ENCODE measurements around the gene GPC5.

Gene GPC5

GRCh38 chr13:91572944-91573598 lies 174.7 kb downstream of the GPC5 start:
- no peak for DNase-seq (ENCODE audit: low read depth)
- H3K4me3 ChIP-seq (ENCODE audit: low read depth, low read length), result no peak overlapping the region

- no peak for DNase-seq (ENCODE audit: low read depth)
- H3K4me3 ChIP-seq (ENCODE audit: low read depth, low read length), result no peak overlapping the region
Observed at GRCh38 chr13:91574766-91575165, 176.3 kb downstream of the GPC5 start.

- H3K4me3 ChIP-seq (ENCODE audit: low read depth, low read length), result no peak overlapping the region
- no peak for DNase-seq (ENCODE audit: low read depth)
Observed at GRCh38 chr13:91576590-91576989, 178.2 kb downstream of the GPC5 start.

- no peak for DNase-seq (ENCODE audit: low read depth)
- H3K4me3 ChIP-seq (ENCODE audit: low read depth, low read length), result no peak overlapping the region
Observed at GRCh38 chr13:91579320-91579719, 180.9 kb downstream of the GPC5 start.

GRCh38 chr13:91580749-91581148 lies 182.3 kb downstream of the GPC5 start:
- DNase-seq (ENCODE audit: low read depth), result no peak
- no peak overlapping the region for H3K4me3 ChIP-seq (ENCODE audit: low read depth, low read length)

- DNase-seq (ENCODE audit: low read depth), result no peak
- H3K4me3 ChIP-seq (ENCODE audit: low read depth, low read length), result no peak overlapping the region
Observed at GRCh38 chr13:91586609-91587008, 188.2 kb downstream of the GPC5 start.

GRCh38 chr13:91588541-91588940 lies 190.1 kb downstream of the GPC5 start:
- no peak for DNase-seq (ENCODE audit: low read depth)
- H3K4me3 ChIP-seq (ENCODE audit: low read depth, low read length), result no peak overlapping the region

- DNase-seq (ENCODE audit: low read depth), result no peak
- H3K4me3 ChIP-seq (ENCODE audit: low read depth, low read length), result no peak overlapping the region
Observed at GRCh38 chr13:91592056-91593014, 193.9 kb downstream of the GPC5 start.

- DNase-seq (ENCODE audit: low read depth), result no peak
- no peak overlapping the region for H3K4me3 ChIP-seq (ENCODE audit: low read depth, low read length)
Observed at GRCh38 chr13:91593456-91593855, 195.0 kb downstream of the GPC5 start.

- H3K4me3 ChIP-seq (ENCODE audit: low read depth, low read length), result no peak overlapping the region
- no peak for DNase-seq (ENCODE audit: low read depth)
Observed at GRCh38 chr13:91594061-91594460, 195.6 kb downstream of the GPC5 start.

- H3K4me3 ChIP-seq (ENCODE audit: low read depth, low read length), result no peak overlapping the region
- no peak for DNase-seq (ENCODE audit: low read depth)
Observed at GRCh38 chr13:91595677-91596076, 197.3 kb downstream of the GPC5 start.

GRCh38 chr13:91596842-91597241 lies 198.4 kb downstream of the GPC5 start:
- no peak for DNase-seq (ENCODE audit: low read depth)
- no peak overlapping the region for H3K4me3 ChIP-seq (ENCODE audit: low read depth, low read length)

- H3K4me3 ChIP-seq (ENCODE audit: low read depth, low read length), result no peak overlapping the region
- no peak for DNase-seq (ENCODE audit: low read depth)
Observed at GRCh38 chr13:91598655-91599054, 200.2 kb downstream of the GPC5 start.

GRCh38 chr13:91601273-91601672 lies 202.9 kb downstream of the GPC5 start:
- H3K4me3 ChIP-seq (ENCODE audit: low read depth, low read length), result no peak overlapping the region
- no peak for DNase-seq (ENCODE audit: low read depth)

- DNase-seq (ENCODE audit: low read depth), result no peak
- no peak overlapping the region for H3K4me3 ChIP-seq (ENCODE audit: low read depth, low read length)
Observed at GRCh38 chr13:91601807-91602206, 203.4 kb downstream of the GPC5 start.

- H3K4me3 ChIP-seq (ENCODE audit: low read depth, low read length), result no peak overlapping the region
- peak; percentile 85 for DNase-seq (ENCODE audit: low read depth)
Observed at GRCh38 chr13:91609353-91609752, 210.9 kb downstream of the GPC5 start.

- H3K4me3 ChIP-seq (ENCODE audit: low read depth, low read length), result no peak overlapping the region
- no peak for DNase-seq (ENCODE audit: low read depth)
Observed at GRCh38 chr13:91618315-91618714, 219.9 kb downstream of the GPC5 start.

- no peak overlapping the region for H3K4me3 ChIP-seq (ENCODE audit: low read depth, low read length)
- no peak for DNase-seq (ENCODE audit: low read depth)
Observed at GRCh38 chr13:91620670-91621141, 222.3 kb downstream of the GPC5 start.

- H3K4me3 ChIP-seq (ENCODE audit: low read depth, low read length), result no peak overlapping the region
- DNase-seq (ENCODE audit: low read depth), result no peak
Observed at GRCh38 chr13:91621161-91621560, 222.7 kb downstream of the GPC5 start.

GRCh38 chr13:91621963-91622362 lies 223.5 kb downstream of the GPC5 start:
- no peak for DNase-seq (ENCODE audit: low read depth)
- H3K4me3 ChIP-seq (ENCODE audit: low read depth, low read length), result no peak overlapping the region
